Ectodermal cell (in vitro differentiated cells): ENCODE results near the gene ENPP1.
A peak's percentile ranks its signal among the peaks of the same experiment; 100 is the strongest.

Experiments
- H3K27ac ChIP-seq: 2 replicates; pipeline ENCODE4 v1.7.0; 2013; ENCODE audit warnings: mild to moderate bottlenecking, low read depth, low read length; ENCODE audit not compliant: insufficient read depth, poor library complexity, severe bottlenecking
- H3K27me3 ChIP-seq: 2 replicates; pipeline ENCODE4 v1.7.0; 2013; ENCODE audit warnings: mild to moderate bottlenecking, low read length; ENCODE audit not compliant: insufficient read depth, control insufficient read depth, poor library complexity, severe bottlenecking
- H3K36me3 ChIP-seq: one replicate; pipeline ENCODE4 v1.7.0; 2013; ENCODE audit warnings: low read length; ENCODE audit not compliant: control insufficient read depth, insufficient read depth
- H3K4me1 ChIP-seq: one replicate; pipeline ENCODE4 v1.7.0; 2013; ENCODE audit warnings: low read length; ENCODE audit not compliant: control insufficient read depth, insufficient read depth
- H3K4me3 ChIP-seq: 2 replicates; pipeline ENCODE4 v1.7.0; 2013; ENCODE audit warnings: low read depth, low read length, control low read depth; ENCODE audit not compliant: insufficient read depth
- H3K9me3 ChIP-seq: 2 replicates; pipeline ENCODE4 v1.7.0; 2013; ENCODE audit warnings: mild to moderate bottlenecking, low read length, moderate library complexity; ENCODE audit not compliant: control insufficient read depth
- WGBS, 2 experiments: methylation state at CpG; one replicate each; pipeline ENCODE4 v1.1.7; 2013; ENCODE audit warnings: missing lambda C conversion rate in 2 of 2; 5-methylcytosine and 5-hydroxymethylcytosine counted together

ENPP1 gene

DNA sequence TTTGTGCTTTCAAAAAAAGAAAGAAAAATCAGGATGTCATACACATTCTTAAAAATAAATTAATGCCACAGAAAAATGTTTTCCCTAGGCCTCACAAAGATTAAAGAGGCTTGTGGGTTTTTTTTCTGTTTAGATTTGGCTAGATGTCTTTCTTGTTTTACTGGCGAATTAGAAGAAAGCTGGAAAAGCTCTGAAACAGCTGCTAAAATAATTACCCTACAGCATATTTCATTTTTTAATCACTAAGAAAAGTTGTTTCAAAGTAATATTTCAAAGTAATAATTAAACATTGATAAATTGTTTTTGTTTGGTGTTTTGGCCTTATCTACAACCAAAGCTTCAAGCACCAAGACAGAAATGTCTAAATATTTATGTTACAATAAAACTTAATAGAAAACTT lies 3.7 kb upstream of the ENPP1 start:
- H3K9me3 ChIP-seq = no peaks in the 10 kb centered on the region
- no CpG with 5 or more reads among the region's 1 CpG for WGBS, 2 experiments

DNA sequence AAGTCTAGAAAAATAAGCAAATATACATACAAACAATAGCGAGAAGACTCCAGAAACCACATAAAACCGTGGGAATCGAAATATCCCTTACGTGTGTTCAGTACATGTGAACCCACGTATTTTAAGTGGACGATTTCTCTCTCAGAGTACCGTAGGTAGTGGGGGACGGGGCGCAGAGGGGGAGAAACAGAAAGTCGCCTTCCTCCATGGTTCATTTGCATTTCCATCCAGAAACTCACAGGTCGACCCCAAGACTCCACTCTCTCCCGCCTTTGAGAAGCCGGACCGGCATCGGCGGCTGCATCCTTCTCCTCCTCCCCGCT lies 538 bp upstream of the ENPP1 start:
- no peaks in the 10 kb centered on the region for H3K36me3 ChIP-seq

More for the DNA sequence above, 3.7 kb upstream of the ENPP1 start:
- Histone ChIP-seq H3K4me1 (no peaks in the 10 kb centered on the region), H3K36me3 (no peaks in the 10 kb centered on the region), H3K27ac (no peak overlapping the region), H3K27me3 (peaks cover 22% of the 10 kb centered on the region), H3K4me3 (no peak overlapping the region)

DNA sequence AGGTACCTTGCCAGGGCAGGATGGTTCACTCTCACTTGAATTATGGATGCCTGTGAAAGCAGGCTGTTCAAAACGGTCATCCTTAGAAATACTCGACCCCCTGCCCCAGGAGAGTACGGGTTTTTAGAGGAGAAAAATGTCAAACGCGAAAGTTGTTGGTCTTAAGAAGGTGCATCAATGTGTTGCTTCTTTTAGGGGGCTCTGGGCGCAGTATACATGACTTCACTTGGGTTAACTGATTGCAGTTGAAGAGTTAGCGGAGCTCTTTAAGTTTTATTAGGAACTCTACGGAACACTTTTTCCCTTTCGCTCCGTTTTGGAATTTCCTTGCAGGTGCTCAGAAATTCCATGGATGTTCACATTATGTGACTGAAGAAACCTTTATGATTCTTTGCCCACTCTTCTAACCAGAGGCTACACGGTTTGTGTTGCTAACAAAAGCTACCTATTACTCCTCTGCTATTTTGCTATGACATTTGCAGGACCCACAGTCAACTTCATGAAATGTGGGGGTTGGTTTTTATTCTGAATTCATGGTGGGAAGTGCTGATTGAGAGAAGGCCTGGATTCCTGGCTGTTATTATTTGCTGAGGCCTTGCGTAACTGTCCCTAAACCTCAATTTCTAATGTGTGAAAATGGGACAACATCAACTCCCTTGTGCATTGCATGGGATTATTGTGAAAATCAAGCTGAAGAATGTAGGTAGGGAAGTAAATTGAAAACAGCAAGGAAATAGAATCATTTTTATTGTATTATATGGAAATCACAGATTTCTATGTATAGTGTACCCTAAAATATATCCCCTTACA lies 845 bp downstream of the ENPP1 start:
- peaks cover 27% of the 10 kb centered on the region for H3K27me3 ChIP-seq
- no peaks in the 10 kb centered on the region for H3K4me1 ChIP-seq
- H3K4me3 ChIP-seq = peak overlapping the region; percentile 61
- H3K36me3 ChIP-seq = no peaks in the 10 kb centered on the region
- H3K9me3 ChIP-seq = no peaks in the 10 kb centered on the region
- 14 to 17% methylated on average over 12 of the region's 12 CpGs for WGBS, 2 experiments
- no peak overlapping the region for H3K27ac ChIP-seq

More for the DNA sequence above, 538 bp upstream of the ENPP1 start:
- Histone ChIP-seq H3K27me3 (peaks cover 27% of the 10 kb centered on the region), H3K27ac (no peak overlapping the region), H3K4me1 (no peaks in the 10 kb centered on the region), H3K9me3 (no peaks in the 10 kb centered on the region), H3K4me3 (peak overlapping the region; percentile 66)
- WGBS, 2 experiments = 10% methylated on average over 17 of the region's 17 CpGs

DNA sequence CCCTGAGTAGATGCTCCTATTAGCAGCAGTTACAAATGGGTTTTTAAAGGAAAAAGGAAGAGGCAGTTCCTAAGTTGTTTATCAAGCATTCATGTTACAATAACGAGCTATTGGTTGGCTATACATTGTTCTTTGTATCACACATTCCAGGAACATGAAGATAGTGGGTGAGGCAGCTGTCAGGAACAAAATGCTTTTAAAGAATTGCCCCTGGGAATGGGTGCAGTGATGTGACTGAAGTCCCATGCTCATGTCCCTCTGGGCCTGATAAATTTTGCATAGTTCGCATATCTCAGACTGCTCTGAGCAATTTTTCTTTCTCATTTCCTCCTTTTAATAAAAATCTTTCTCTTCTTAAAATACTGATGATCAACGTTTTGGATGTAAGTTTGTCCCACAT lies 3.7 kb downstream of the ENPP1 start:
- Histone ChIP-seq H3K4me1 (no peaks in the 10 kb centered on the region), H3K27ac (no peak overlapping the region), H3K4me3 (no peak overlapping the region), H3K9me3 (no peaks in the 10 kb centered on the region), H3K27me3 (peaks cover 27% of the 10 kb centered on the region), H3K36me3 (no peaks in the 10 kb centered on the region)
- 88 to 94% methylated on average over 3 of the region's 3 CpGs for WGBS, 2 experiments

DNA sequence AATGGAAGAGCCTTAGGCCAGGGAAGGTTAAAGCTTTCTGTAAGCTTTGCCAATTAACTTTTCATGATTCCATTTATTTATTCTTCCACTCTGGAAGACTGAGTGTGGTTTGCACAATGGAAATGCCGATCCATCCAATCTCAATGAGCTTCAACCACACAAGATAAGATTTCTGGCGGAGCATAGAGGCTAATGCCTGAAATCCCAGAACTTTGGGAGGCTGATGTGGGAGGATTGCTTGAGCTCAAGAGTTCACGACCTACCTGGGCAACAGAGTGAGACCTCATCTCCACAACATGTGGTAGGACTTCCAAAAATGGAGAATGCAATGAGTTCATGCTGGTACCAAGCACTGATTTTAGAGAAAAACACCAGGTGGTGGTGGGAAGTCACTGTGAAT lies 6.2 kb downstream of the ENPP1 start:
- Histone ChIP-seq H3K27ac (no peak overlapping the region), H3K4me3 (no peak overlapping the region), H3K27me3 (peaks cover 7% of the 10 kb centered on the region), H3K36me3 (no peaks in the 10 kb centered on the region), H3K4me1 (no peaks in the 10 kb centered on the region), H3K9me3 (no peaks in the 10 kb centered on the region)
- 89 to 98% methylated on average over 3 of the region's 3 CpGs for WGBS, 2 experiments

DNA sequence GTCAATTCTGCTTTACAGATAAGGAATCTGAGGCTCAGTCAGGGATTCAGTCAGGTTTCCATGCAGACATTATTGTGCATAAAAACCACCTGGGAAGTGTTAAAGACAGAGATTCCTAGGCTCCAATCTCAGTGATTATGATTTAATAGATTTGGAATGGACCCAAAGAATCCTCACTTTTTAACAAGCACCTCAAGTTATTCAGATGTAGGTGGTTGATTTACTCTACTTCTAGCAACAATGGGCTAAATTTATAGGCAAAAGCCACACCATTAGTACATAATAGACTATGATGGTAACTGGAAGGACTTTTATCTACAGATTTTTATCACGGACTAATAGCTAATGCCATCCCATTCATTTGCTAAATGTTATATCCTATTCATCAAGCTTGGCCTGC lies 9.0 kb downstream of the ENPP1 start:
- no peak overlapping the region for H3K4me3 ChIP-seq
- no peak overlapping the region for H3K27ac ChIP-seq
- H3K4me1 ChIP-seq = no peaks in the 10 kb centered on the region
- no peaks in the 10 kb centered on the region for H3K9me3 ChIP-seq
- 88 to 100% methylated on average over 1 of the region's 1 CpG for WGBS, 2 experiments
- H3K36me3 ChIP-seq = no peaks in the 10 kb centered on the region
- no peaks in the 10 kb centered on the region for H3K27me3 ChIP-seq

DNA sequence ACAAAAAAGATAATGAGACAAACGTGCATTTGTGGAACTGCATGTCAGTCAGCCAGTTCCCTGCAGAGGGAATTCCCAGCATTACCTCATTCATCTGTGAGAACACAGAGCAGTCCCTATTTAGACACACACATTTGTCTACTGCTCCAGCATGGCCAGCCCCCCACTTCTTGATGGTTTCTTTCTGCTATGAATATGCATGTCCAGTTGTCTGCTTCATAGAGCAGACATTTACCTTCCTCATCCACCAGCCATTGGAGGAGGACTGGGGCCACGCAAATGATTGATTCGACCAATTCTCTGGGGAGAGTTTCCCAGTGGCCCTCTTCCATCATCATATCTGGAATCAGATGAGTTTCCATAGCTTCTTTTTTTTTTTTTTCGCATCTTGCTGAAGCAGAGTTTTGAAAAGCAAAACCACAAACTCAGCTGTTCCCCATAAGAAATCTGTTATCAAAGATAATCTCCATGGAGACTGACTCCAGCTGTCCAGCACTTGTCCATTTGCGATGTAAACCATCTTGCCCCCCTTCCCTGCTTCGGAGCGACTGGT lies 11.8 kb downstream of the ENPP1 start:
- Histone ChIP-seq H3K27ac (no peak overlapping the region), H3K9me3 (no peaks in the 10 kb centered on the region), H3K4me3 (no peak overlapping the region), H3K27me3 (no peaks in the 10 kb centered on the region), H3K4me1 (no peaks in the 10 kb centered on the region), H3K36me3 (no peaks in the 10 kb centered on the region)
- 94 to 97% methylated on average over 7 of the region's 7 CpGs for WGBS, 2 experiments

DNA sequence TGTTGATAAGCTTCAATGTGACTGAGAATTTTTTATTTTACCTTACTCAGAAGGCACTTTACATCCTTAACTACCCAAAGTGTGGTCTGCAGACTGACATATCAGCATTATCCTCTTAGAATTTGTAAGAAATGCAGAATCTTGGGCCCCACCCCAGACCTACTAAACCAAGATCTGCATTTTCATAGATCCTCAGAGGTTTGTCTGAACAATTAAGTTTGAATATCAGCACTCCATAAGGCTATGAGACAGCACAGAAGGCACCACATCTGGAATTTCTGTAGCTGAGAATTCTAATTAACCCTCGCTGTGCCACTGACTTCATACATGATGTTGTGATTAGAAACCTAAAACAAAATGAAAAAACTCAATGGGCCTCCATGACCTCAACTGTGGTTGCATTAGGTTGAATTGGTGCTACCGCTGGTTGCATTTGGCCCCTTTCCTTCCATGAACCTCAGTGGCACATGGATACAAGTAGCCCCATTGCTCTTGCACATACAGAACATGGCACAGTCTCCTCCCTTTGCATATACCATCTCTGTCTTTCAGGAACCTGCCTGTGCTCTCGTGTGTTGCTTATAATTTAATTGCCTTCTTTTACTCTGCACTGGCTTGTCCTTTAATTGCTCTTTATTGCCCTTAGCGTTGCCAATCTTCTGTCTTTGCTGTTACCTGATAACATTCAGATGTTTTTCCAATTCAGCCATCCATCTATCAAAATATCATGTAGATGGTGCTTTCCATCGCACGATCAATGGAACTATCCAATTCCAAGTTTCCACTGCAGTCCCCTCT lies 13.4 kb downstream of the ENPP1 start:
- Histone ChIP-seq H3K36me3 (no peaks in the 10 kb centered on the region), H3K27me3 (no peaks in the 10 kb centered on the region), H3K27ac (no peak overlapping the region), H3K9me3 (no peaks in the 10 kb centered on the region), H3K4me1 (no peaks in the 10 kb centered on the region), H3K4me3 (no peak overlapping the region)
- 91 to 94% methylated on average over 6 of the region's 6 CpGs for WGBS, 2 experiments

DNA sequence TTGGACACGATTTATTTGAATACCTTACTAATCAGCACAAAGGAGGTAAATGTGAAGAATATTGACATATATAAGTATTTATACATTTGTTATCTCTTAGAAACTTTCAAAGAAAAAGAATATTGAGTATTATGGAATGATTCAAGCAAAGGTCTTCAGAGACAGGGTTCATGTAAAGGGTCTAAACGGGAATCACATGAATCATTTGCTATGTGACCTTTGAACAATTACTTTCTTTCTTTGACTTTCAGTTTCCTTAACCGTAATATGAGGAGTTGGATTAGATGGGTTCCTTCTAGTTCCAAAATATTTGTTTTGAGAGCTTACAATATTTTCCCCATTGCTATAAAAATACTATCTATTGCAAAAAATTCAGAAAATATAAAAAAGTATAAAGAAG lies 14.3 kb downstream of the ENPP1 start:
- no peak overlapping the region for H3K27ac ChIP-seq
- WGBS, 2 experiments = 94 to 98% methylated on average over 1 to 2 of the region's 3 CpGs

DNA sequence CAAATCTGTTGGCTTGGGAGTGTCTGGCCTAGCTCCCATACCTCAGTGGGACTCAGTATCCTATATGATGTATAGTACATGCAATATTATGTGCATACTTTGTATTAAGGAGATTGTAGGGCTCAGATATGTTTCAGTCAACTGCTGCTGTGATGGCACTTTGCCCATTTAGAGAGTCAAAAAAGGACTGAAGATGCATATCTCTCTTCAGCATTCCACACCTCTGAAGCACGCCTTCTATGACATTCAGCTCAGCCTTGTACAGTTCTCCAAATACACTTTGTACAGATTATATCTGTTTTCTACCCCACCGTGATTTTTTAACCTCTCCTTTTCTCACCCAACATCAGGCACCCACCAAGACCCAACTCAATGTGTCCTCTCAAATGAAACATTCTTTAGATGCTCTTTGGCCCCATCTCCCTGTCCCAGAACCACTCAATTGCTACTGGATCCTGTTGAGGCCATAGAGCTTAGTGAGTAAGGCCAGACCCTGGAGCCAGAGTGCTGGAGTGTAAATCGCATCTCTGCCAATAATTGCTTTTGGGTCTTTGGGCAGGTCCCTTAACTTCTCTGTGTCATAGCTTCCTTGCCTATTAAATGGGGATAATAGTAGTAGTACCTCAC lies 15.6 kb downstream of the ENPP1 start:
- Histone ChIP-seq H3K36me3 (no peaks in the 10 kb centered on the region), H3K27ac (no peak overlapping the region), H3K4me1 (no peaks in the 10 kb centered on the region), H3K4me3 (no peak overlapping the region), H3K9me3 (no peaks in the 10 kb centered on the region), H3K27me3 (no peaks in the 10 kb centered on the region)
- whole genome bisulfite sequencing, 2 experiments = 88 to 96% methylated on average over 3 of the region's 3 CpGs

More for the DNA sequence above, 14.3 kb downstream of the ENPP1 start:
- H3K9me3 ChIP-seq = no peaks in the 10 kb centered on the region
- H3K27me3 ChIP-seq = no peaks in the 10 kb centered on the region
- H3K4me3 ChIP-seq = no peak overlapping the region
- no peaks in the 10 kb centered on the region for H3K4me1 ChIP-seq
- no peaks in the 10 kb centered on the region for H3K36me3 ChIP-seq
